Activated gamma-delta T cell treated with Interleukin-2 at 50 U/mL for 16 hours (primary cell): Measurements from ENCODE around the gene MGAT4B.

Experiments
- DNase-seq: peaks from one replicate; pipeline ENCODE4 v3.0.0-alpha.2; 2020

MGAT4B gene

GRCh38 chr5:179805529-179806249 lies 977 bp downstream of the MGAT4B start:
- no peak for DNase-seq

GRCh38 chr5:179805070-179805528 lies 1.6 kb downstream of the MGAT4B start:
- DNase-seq = no peak

- DNase-seq = no peak
These were observed 2.1 kb downstream of the MGAT4B start for GRCh38 chr5:179804555-179804947.

GRCh38 chr5:179803651-179804554 lies 2.8 kb downstream of the MGAT4B start:
- no peak for DNase-seq

GRCh38 chr5:179802950-179803562 lies 3.6 kb downstream of the MGAT4B start:
- DNase-seq = no peak

GRCh38 chr5:179802207-179802883 lies 4.3 kb downstream of the MGAT4B start:
- no peak for DNase-seq

- peak; percentile 86 for DNase-seq
These were observed 5.1 kb downstream of the MGAT4B start for GRCh38 chr5:179801304-179802206.

- no peak for DNase-seq
These were observed 5.9 kb downstream of the MGAT4B start for GRCh38 chr5:179800696-179801201.

GRCh38 chr5:179800071-179800695 lies 6.5 kb downstream of the MGAT4B start:
- no peak for DNase-seq

GRCh38 chr5:179799644-179799973 lies 7.1 kb downstream of the MGAT4B start:
- DNase-seq = no peak

- no peak for DNase-seq
These were observed 7.7 kb downstream of the MGAT4B start for GRCh38 chr5:179798771-179799643.

- DNase-seq = no peak
These were observed 8.4 kb downstream of the MGAT4B start for GRCh38 chr5:179798144-179798770.

GRCh38 chr5:179797741-179798140 lies 8.9 kb downstream of the MGAT4B start:
- no peak for DNase-seq

GRCh38 chr5:179796877-179797608 lies 9.6 kb downstream of the MGAT4B start:
- DNase-seq = no peak

GRCh38 chr5:179795863-179796833 lies 10.5 kb downstream of the MGAT4B start:
- DNase-seq = peak; percentile 61

- DNase-seq = no peak
These were observed 11.4 kb downstream of the MGAT4B start for GRCh38 chr5:179795049-179795862.

- no peak for DNase-seq
These were observed 12.1 kb downstream of the MGAT4B start for GRCh38 chr5:179794575-179794974.
